IMR-90 (cell line): Measurements from ENCODE around the gene LDHAL6B. TPM values are rescaled to one million over a fixed set of nuclear protein-coding genes. Genes with fewer than 3 reads are reported as not detected.

Experiments
- ATAC-seq: fragments of 200-7000 bp; cut with Tn5 transposase; 2 replicates; pipeline ENCODE4 v1.9.1; 2020; ENCODE audit warnings: low read depth, mild to moderate bottlenecking, moderate library complexity
- BruUV-seq: library from RNA; stranded (reverse); fragments of 400-500 nt; replicated peaks from 2 replicates; lab custom pipeline; 2021; lab: Mats Ljungman, UMichigan
- CTCF ChIA-PET: fragments of 300-600 bp; formaldehyde crosslinking; extraction: SDS; loops from one replicate; lab custom pipeline; 2021; ENCODE audit warnings: antibody characterized with exemption; lab: Yijun Ruan, JAX
- POLR2A ChIA-PET: fragments of 300-600 bp; sonication (Branson Sonifier 250); formaldehyde crosslinking; loops from one replicate; lab custom pipeline; 2022; ENCODE audit warnings: antibody characterized with exemption; ENCODE audit not compliant: unreplicated experiment; lab: Charles Lee
- DNase-seq: peaks from one replicate; pipeline ENCODE4 v3.0.0; 2013
- H2AFZ ChIP-seq: replicated peaks from 2 replicates; pipeline ENCODE3; 2013; ENCODE audit warnings: low read length, mild to moderate bottlenecking; ENCODE audit not compliant: poor library complexity
- H2AK5ac ChIP-seq: 2 replicates; pipeline ENCODE4 v1.6.1; 2013; ENCODE audit warnings: low read depth, low read length, inconsistent platforms
- H2AK9ac ChIP-seq: replicated peaks from 2 replicates; pipeline ENCODE3; 2013; ENCODE audit warnings: mild to moderate bottlenecking, low read depth, low read length, moderate library complexity; ENCODE audit not compliant: poor library complexity
- H2BK120ac ChIP-seq: 2 replicates; pipeline ENCODE4 v1.6.1; 2013; ENCODE audit warnings: low read depth, low read length, inconsistent platforms
- H2BK15ac ChIP-seq: 3 replicates; pipeline ENCODE4 v1.6.1; 2013; ENCODE audit warnings: low read depth, low read length, inconsistent platforms
- H2BK20ac ChIP-seq: 2 replicates; pipeline ENCODE4 v1.6.1; 2013; ENCODE audit warnings: low read depth, mild to moderate bottlenecking, inconsistent platforms, low read length, moderate library complexity
- H2BK5ac ChIP-seq: 2 replicates; pipeline ENCODE4 v1.6.1; 2013; ENCODE audit warnings: mild to moderate bottlenecking, low read depth, low read length, inconsistent platforms; ENCODE audit not compliant: poor library complexity, severe bottlenecking
- H3K14ac ChIP-seq: replicated peaks from 2 replicates; pipeline ENCODE4 v1.6.1; 2013; ENCODE audit warnings: low read depth, low read length, inconsistent platforms
- H3K18ac ChIP-seq: 2 replicates; pipeline ENCODE4 v1.6.1; 2013; ENCODE audit warnings: low read depth, low read length, control low read depth
- H3K23ac ChIP-seq: 2 replicates; pipeline ENCODE4 v1.6.1; 2013; ENCODE audit warnings: low read depth, low read length, inconsistent platforms
- H3K27ac ChIP-seq: 2 replicates; pipeline ENCODE4 v1.5.1; 2013; ENCODE audit warnings: mild to moderate bottlenecking, control low read depth, low read length; ENCODE audit not compliant: insufficient read depth
- H3K27me3 ChIP-seq: 2 replicates; pipeline ENCODE4 v1.6.1; 2013; ENCODE audit warnings: low read length; ENCODE audit not compliant: control insufficient read depth, insufficient read depth
- H3K36me3 ChIP-seq: 2 replicates; pipeline ENCODE4 v1.6.1; 2013; ENCODE audit warnings: low read length, mixed read lengths; ENCODE audit not compliant: control insufficient read depth, insufficient read depth
- H3K4ac ChIP-seq: 2 replicates; pipeline ENCODE4 v1.6.1; 2013; ENCODE audit warnings: low read depth, low read length, inconsistent platforms
- H3K4me1 ChIP-seq: 2 replicates; pipeline ENCODE4 v1.6.1; 2013; ENCODE audit warnings: low read length, mixed read lengths; ENCODE audit not compliant: control insufficient read depth, insufficient read depth
- H3K4me2 ChIP-seq: 2 replicates; pipeline ENCODE4 v1.6.1; 2013; ENCODE audit warnings: low read depth, mild to moderate bottlenecking, control low read depth, low read length, moderate library complexity
- H3K4me3 ChIP-seq: 2 replicates; pipeline ENCODE4 v1.5.1; 2013; ENCODE audit warnings: low read depth, mild to moderate bottlenecking, control low read depth, low read length, moderate library complexity; ENCODE audit not compliant: insufficient read depth
- H3K56ac ChIP-seq: 2 replicates; pipeline ENCODE4 v1.6.1; 2013; ENCODE audit warnings: low read length, inconsistent platforms; ENCODE audit not compliant: insufficient read depth; ENCODE audit errors: extremely low read depth
- H3K79me1 ChIP-seq, 2 experiments: 2 replicates each; pipeline ENCODE4 v1.6.1; 2013; ENCODE audit warnings: low read length in 2 of 2, inconsistent platforms in 1 of 2, low read depth in 1 of 2
- H3K9ac ChIP-seq: 2 replicates; pipeline ENCODE4 v1.6.1; 2013; ENCODE audit warnings: low read depth, low read length, control low read depth
- H3K9me1 ChIP-seq: 2 replicates; pipeline ENCODE4 v1.6.1; 2013; ENCODE audit warnings: low read length, inconsistent platforms; ENCODE audit not compliant: insufficient read depth
- H3K9me3 ChIP-seq: 2 replicates; pipeline ENCODE4 v1.6.1; 2013; ENCODE audit warnings: low read length; ENCODE audit not compliant: control insufficient read depth, insufficient read depth
- H4K20me1 ChIP-seq: 2 replicates; pipeline ENCODE4 v1.6.1; 2013; ENCODE audit warnings: low read length, inconsistent platforms; ENCODE audit not compliant: insufficient read depth
- H4K5ac ChIP-seq: 2 replicates; pipeline ENCODE4 v1.6.1; 2013; ENCODE audit warnings: mild to moderate bottlenecking, low read depth, low read length, control low read depth
- H4K8ac ChIP-seq, 2 experiments: 2 replicates each; pipeline ENCODE4 v1.6.1; 2013; ENCODE audit warnings: low read depth in 2 of 2, low read length in 2 of 2, control low read depth in 1 of 2, inconsistent platforms in 1 of 2
- H4K91ac ChIP-seq: 2 replicates; pipeline ENCODE4 v1.6.1; 2013; ENCODE audit warnings: low read depth, low read length, inconsistent platforms; ENCODE audit not compliant: insufficient read depth
- BHLHE40 ChIP-seq: fragments of 150-350 bp; IDR thresholded peaks from 2 replicates; pipeline ENCODE4 v1.6.1; 2016; ENCODE audit warnings: mild to moderate bottlenecking, low read depth, low read length
- CEBPB ChIP-seq: IDR thresholded peaks from 2 replicates; pipeline ENCODE4 v1.6.1; 2012; ENCODE audit warnings: low read depth, low read length, improper control_type of control experiment
- CHD1 ChIP-seq: IDR thresholded peaks from 2 replicates; pipeline ENCODE4 v1.6.1; 2012; ENCODE audit warnings: low read depth, low read length, improper control_type of control experiment
- CTCF ChIP-seq: conservative IDR thresholded peaks from 2 replicates; pipeline ENCODE4 v1.5.1; 2012; ENCODE audit warnings: mild to moderate bottlenecking, low read depth, low read length, improper control_type of control experiment
- FOS ChIP-seq: fragments of 150-350 bp; IDR thresholded peaks from 2 replicates; pipeline ENCODE4 v1.6.1; 2016; ENCODE audit warnings: low read depth, low read length
- MAFK ChIP-seq: IDR thresholded peaks from 2 replicates; pipeline ENCODE4 v1.6.1; 2012; ENCODE audit warnings: low read depth, low read length, improper control_type of control experiment
- MAZ ChIP-seq: IDR thresholded peaks from 2 replicates; pipeline ENCODE4 v1.6.1; 2012; ENCODE audit warnings: low read depth, mild to moderate bottlenecking, low read length, improper control_type of control experiment, moderate library complexity, borderline replicate concordance
- MXI1 ChIP-seq: IDR thresholded peaks from 2 replicates; pipeline ENCODE4 v1.6.1; 2012; ENCODE audit warnings: low read depth, mild to moderate bottlenecking, low read length, moderate library complexity, borderline replicate concordance
- NFE2L2 ChIP-seq: fragments of 150-350 bp; IDR thresholded peaks from 2 replicates; pipeline ENCODE4 v1.6.1; 2016; ENCODE audit warnings: low read depth, mild to moderate bottlenecking, low read length
- POLR2A ChIP-seq: IDR thresholded peaks from 2 replicates; pipeline ENCODE4 v1.6.1; 2012; ENCODE audit warnings: mild to moderate bottlenecking, low read depth, low read length
- RAD21 ChIP-seq: IDR thresholded peaks from 2 replicates; pipeline ENCODE4 v1.6.1; 2012; ENCODE audit warnings: low read length, improper control_type of control experiment
- RFX5 ChIP-seq: IDR thresholded peaks from 2 replicates; pipeline ENCODE4 v1.8.0; 2012; ENCODE audit warnings: low read depth, mild to moderate bottlenecking, low read length, moderate library complexity
- whole genome bisulfite sequencing, 2 experiments: methylation state at CpG; one replicate each; pipeline versions ENCODE4 v1.1.5 to v1.1.7; 2013; ENCODE audit warnings: missing lambda C conversion rate in 2 of 2; ENCODE audit not compliant: insufficient read length in 1 of 2; ENCODE audit errors: extremely low coverage in 2 of 2; 5-methylcytosine and 5-hydroxymethylcytosine counted together
- dilution Hi-C: fragments of 300-500 bp; cut with HindIII; formaldehyde crosslinking; loops from one replicate; pipeline ENCODE4 v1.14.3; 2018; ENCODE audit warnings: low sequenced_read_pairs; ENCODE audit not compliant: unreplicated experiment
- in situ Hi-C: fragments of 300-500 bp; cut with MboI; formaldehyde crosslinking; loops from 3 replicates; pipeline ENCODE4 v1.14.3; 2019; ENCODE audit warnings: low sequenced_read_pairs, inconsistent platforms, mixed read lengths
- intact Hi-C: fragments of 100-400 bp; cut with micrococcal nuclease; formaldehyde crosslinking; loops from 2 replicates; pipeline ENCODE4 v1.10.0; 2022
- polyA plus RNA-seq, 3 experiments: library from polyadenylated mRNA; depleted of rRNA; stranded (reverse); fragments of >200 nt; gene quantifications; 2 replicates each; pipeline ENCODE4 v1.2.3, GENCODE V29; 2012; ENCODE audit warnings: low replicate concordance in 1 of 3
- total RNA-seq: library from RNA; depleted of rRNA; stranded (reverse); fragments of >200 nt; gene quantifications from 2 replicates; pipeline ENCODE4 v1.2.3, GENCODE V29; 2012
- TF ChIP-seq, protein P1 (sequence below): fragments of 150-350 bp; IDR thresholded peaks from 2 replicates; pipeline ENCODE4 v1.6.1; 2017; ENCODE audit warnings: mild to moderate bottlenecking, antibody characterized with exemption, low read length, low read depth
- TF ChIP-seq, protein P2 (sequence below): fragments of 150-350 bp; IDR thresholded peaks from 2 replicates; pipeline ENCODE4 v1.6.1; 2016; ENCODE audit warnings: low read depth, mild to moderate bottlenecking, low read length, moderate library complexity, borderline replicate concordance

The LDHAL6B gene
- total and polyA plus RNA-seq, 2 of the 4 experiments (the other 2 are of a cell fraction) = not detected

GRCh38 chr15:59257140-59257539, 50.5 kb downstream of the LDHAL6B start:
- intact Hi-C loops (no loop called here), in situ Hi-C loops (no loop called here), dilution Hi-C loops (no loop called here)
- Histone ChIP-seq H3K27ac (no peak overlapping the region), H4K91ac (no peak overlapping the region), H3K18ac (no peak overlapping the region), H3K56ac (no peak overlapping the region), H2AFZ (no peak overlapping the region), H2AK9ac (no peak overlapping the region), H3K9me1 (0 out of 2 replicates have a peak, but pooled peaks cover 3% of the 10 kb centered on the region), H2AK5ac (no peak overlapping the region), H3K23ac (no peak overlapping the region), H3K4me2 (no peak overlapping the region), H4K20me1 (no peaks in the 10 kb centered on the region), H3K36me3 (peaks cover 5% of the 10 kb centered on the region; the same call in 1 of the 2 replicates), H2BK20ac (no peak overlapping the region), H4K5ac (no peak overlapping the region), H2BK15ac (no peak overlapping the region), H3K9me3 (no peaks in the 10 kb centered on the region), H3K4ac (no peak overlapping the region), H2BK120ac (no peak overlapping the region), H3K79me1 (peaks cover 7 to 8% of the 10 kb centered on the region in 2 experiments; a peak in 2 of 4 replicates), H3K4me1 (no peaks in the 10 kb centered on the region), H3K9ac (no peak overlapping the region), H3K27me3 (no peaks in the 10 kb centered on the region), H3K14ac (no peak overlapping the region), H3K4me3 (no peak overlapping the region), H4K8ac (no peak overlapping the region), H2BK5ac (no peak overlapping the region)
- WGBS, 2 experiments = 100% methylated on average over 1 of the region's 4 CpGs; no CpG with 5 or more reads in 1 of the 2 experiments
- ATAC-seq (no peak), DNase-seq (no peak)
- BruUV-seq = no TSS peak
- no peak for TF ChIP-seq FOS
- TF ChIP-seq CTCF = no peak
- no peak for TF ChIP-seq MAFK
- no peak for TF ChIP-seq RFX5
- no peak for TF ChIP-seq RAD21
- TF ChIP-seq POLR2A = no peak
- TF ChIP-seq MXI1 = no peak
- TF ChIP-seq, protein P1, sequence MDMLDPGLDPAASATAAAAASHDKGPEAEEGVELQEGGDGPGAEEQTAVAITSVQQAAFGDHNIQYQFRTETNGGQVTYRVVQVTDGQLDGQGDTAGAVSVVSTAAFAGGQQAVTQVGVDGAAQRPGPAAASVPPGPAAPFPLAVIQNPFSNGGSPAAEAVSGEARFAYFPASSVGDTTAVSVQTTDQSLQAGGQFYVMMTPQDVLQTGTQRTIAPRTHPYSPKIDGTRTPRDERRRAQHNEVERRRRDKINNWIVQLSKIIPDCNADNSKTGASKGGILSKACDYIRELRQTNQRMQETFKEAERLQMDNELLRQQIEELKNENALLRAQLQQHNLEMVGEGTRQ = no peak
- no peak for TF ChIP-seq BHLHE40
- TF ChIP-seq, protein P2, sequence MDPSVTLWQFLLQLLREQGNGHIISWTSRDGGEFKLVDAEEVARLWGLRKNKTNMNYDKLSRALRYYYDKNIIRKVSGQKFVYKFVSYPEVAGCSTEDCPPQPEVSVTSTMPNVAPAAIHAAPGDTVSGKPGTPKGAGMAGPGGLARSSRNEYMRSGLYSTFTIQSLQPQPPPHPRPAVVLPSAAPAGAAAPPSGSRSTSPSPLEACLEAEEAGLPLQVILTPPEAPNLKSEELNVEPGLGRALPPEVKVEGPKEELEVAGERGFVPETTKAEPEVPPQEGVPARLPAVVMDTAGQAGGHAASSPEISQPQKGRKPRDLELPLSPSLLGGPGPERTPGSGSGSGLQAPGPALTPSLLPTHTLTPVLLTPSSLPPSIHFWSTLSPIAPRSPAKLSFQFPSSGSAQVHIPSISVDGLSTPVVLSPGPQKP = no peak
- TF ChIP-seq NFE2L2 = no peak
- no peak for TF ChIP-seq CEBPB
- no peak for TF ChIP-seq CHD1
- no peak for TF ChIP-seq MAZ
- CTCF ChIA-PET = no interaction called here
- POLR2A ChIA-PET = no interaction called here
